ENCODE results near the gene CGB5. TPM values are rescaled to one million over a fixed set of nuclear protein-coding genes. Genes with fewer than 3 reads are reported as not detected.

The CGB5 gene
- not detected for total RNA-seq

DNA sequence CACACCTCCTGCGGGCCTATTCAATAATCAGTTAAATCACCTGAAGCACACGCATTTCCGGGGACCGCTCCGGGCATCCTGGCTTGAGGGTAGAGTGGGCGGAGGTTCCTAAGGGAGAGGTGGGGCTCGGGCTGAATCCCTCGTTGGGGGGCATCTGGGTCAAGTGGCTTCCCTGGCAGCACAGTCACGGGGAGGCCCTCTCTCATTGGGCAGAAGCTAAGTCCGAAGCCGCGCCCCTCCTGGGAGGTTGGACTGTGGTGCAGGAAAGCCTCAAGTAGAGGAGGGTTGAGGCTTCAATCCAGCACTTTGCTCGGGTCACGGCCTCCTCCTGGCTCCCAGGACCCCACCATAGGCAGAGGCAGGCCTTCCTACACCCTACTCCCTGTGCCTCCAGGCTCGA, at the start of gene CGB5:
Gene CGB5, plus strand, starts transcription at position 301 of the 400 bp plus-strand sequence. CDS start 362 bp downstream, outside the sequence.

DNA sequence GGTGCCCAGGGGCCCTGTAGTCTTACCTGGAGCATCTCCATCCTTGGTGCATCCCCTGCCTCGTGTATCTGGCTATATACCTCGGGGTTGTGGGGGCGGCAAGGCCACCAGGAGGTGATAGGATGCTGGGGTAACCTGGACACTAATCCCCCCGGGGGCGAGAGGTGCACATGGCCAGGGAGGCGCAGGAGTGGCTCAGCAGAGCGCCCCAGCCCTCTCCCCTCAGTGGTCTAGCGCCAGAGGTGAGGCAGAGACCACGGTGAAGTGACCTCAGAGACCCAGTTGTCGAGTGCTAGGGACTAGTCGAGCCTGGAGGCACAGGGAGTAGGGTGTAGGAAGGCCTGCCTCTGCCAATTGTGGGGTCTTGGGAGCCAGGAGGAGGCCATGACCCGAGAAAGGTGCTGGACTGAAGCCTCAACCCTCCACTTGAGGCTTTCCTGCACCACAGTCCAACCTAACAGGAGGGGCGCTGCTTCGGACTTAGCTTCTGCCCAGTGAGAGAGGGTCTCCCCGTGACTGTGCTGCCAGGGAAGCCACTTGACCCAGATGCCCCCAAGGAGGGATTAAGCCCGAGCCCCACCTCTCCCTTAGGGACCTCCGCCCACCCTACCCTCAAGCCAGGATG, 26.5 kb upstream of the CGB5 start, which contains the start of gene LHB:
Gene LHB, minus strand, starts transcription at position 51 of the 625 bp plus-strand sequence. Its CDS starts 10 bp downstream, at position 41.

DNA sequence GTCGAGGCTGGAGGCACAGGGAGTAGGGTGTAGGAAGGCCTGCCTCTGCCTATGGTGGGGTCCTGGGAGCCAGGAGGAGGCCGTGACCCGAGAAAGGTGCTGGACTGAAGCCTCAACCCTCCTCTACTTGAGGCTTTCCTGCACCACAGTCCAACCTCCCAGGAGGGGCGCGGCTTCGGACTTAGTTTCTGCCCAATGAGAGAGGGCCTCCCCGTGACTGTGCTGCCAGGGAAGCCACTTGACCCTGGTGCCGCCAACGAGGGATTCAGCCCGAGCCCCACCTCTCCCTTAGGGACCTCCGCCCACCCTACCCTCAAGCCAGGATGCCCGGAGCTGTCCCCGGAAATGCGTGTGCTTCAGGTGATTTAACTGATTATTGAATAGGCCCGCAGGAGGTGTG, 19.4 kb upstream of the CGB5 start, which contains the start of gene CGB3:
Gene CGB3, minus strand, starts transcription at position 101 of the 400 bp plus-strand sequence. CDS start 362 bp downstream, outside the sequence.

DNA sequence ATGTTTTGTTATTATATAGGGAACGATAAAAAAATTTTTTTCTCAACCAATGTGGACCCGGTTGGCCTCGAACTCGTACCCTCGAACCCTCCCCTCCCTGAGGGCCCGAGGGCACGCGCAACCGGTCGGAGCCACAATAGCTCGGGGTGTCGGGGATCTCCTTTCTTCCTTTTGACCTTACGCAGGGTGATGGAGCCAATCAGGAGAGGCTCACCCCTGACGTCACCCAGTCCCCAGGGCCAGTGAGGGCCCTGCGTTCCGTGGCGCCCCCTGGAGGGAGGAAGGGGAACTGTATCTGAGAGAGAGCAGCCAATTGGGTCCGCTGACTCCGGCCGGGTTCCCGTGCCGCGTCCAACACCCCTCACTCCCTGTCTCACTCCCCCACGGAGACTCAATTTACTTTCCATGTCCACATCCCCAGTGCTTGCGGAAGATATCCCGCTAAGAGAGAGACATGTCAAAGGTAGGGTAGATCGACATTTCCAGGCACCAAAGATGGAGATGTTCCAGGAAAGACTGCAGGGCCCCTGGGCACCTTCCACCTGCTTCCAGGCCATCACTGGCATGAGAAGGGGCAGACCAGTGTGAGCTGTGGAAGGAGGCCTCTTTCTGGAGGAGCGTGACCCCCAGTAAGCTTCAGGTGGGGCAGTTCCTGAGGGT, 11.9 kb upstream of the CGB5 start, which contains the start of gene CGB2:
Gene CGB2, plus strand, starts transcription at position 249 of the 660 bp plus-strand sequence. Its CDS starts 206 bp downstream, at position 455.

DNA sequence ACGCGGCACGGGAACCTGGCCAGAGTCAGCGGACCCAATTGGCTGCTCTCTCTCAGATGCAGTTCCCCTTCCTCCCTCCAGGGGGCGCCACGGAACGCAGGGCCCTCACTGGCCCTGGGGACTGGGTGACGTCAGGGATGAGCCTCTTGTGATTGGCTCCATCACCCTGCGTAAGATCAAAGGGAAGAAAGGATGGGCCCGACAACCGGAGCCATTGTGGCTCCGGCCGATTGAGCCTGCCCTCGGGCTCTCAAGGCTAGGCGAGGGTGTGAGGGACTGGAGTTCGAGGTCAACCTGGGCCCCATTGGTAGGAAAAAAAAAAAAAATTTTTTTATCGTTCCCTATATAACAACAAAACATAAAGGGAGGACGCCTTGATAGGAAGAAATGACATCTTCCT, 6.8 kb upstream of the CGB5 start, which contains the start of gene CGB1:
Gene CGB1, minus strand, starts transcription at position 81 of the 400 bp plus-strand sequence. CDS start 184 bp downstream, outside the sequence.

DNA sequence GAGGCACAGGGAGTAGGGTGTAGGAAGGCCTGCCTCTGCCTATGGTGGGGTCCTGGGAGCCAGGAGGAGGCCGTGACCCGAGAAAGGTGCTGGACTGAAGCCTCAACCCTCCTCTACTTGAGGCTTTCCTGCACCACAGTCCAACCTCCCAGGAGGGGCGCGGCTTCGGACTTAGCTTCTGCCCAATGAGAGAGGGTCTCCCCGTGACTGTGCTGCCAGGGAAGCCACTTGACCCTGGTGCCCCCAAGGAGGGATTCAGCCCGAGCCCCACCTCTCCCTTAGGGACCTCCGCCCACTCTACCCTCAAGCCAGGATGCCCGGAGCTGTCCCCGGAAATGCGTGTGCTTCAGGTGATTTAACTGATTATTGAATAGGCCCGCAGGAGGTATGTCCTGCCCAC, 5.4 kb downstream of the CGB5 start, which contains the start of gene CGB8:
Gene CGB8, minus strand, starts transcription at position 101 of the 400 bp plus-strand sequence. CDS start 372 bp downstream, outside the sequence.

DNA sequence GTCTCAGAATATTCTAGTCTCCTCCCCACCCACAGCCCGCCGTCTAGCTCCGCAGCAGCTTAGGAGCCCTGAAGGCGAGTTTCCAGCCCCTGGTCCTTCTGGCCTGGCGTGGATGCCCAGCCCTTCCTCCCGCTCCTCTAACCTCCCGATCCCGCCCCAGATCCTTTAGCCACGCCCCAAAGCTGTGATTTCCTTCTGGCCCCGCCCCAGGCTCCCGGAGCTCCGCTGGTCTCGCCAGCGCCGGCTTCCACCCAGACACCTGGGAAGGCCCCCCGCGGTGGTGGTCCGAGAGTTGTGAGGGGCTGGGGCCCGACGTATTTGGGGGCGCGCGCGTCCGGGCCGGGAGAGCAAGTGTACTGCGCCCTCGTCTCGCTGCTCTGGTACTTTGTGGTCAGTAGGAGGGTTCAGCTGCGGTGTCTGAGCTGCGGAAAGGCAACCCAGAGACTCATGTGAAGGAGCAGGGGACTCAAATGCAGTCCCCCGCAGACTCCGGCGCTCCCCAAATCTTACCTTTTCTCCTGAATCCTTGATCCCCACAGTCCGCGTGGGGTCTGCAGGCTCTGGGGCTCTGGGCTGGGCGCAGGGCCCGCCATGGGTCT, 14.1 kb downstream of the CGB5 start, which contains the start of gene CGB7:
Gene CGB7, minus strand, starts transcription at position 114 of the 599 bp plus-strand sequence. CDS start 2,374 bp downstream, outside the sequence.

DNA sequence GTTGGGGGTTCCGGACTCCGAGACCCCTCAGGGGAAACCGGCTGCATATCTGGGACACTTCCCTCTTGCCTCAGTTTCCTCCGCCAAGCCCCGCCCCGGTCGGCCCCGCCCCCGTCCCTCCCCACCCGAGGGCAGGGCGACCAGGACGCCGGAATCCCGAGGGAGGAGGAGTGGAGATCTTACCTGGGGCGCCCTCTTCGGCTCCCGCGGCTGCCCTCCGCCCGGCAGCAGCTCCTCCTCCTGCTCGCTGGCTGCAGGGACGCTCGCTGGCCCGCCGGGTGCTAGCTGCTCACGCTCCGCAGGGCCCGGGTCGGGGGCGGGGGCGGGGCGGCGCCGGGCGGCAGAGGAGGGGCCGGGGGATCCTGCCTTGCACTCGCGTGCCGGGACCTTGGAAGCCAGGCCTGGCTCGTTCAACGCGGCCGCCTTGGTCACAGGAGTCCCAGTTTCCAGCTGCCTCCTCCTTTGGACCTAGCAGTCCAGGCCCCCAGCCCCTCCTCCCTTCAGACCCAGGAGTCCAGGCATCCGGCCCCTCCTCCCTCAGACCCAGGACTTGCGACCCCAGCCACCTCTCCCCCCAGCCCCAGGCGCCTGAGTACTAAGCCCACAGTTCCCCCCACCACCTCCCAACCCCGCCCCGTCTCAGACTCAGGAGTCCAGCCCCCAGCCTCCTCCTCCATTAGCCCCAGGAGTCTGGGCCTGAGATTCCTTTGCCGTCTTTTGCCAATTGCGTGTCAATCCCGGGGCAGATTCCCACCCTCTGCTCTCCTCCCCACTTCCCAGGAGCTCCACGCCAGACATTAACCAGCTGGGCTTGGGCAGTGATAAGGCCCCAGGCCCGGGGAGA, 21.3 kb downstream of the CGB5 start, which contains the start of gene NTF4:
Gene NTF4, minus strand, starts transcription at position 51 of the 844 bp plus-strand sequence. CDS start 2,821 bp downstream, outside the sequence.

DNA sequence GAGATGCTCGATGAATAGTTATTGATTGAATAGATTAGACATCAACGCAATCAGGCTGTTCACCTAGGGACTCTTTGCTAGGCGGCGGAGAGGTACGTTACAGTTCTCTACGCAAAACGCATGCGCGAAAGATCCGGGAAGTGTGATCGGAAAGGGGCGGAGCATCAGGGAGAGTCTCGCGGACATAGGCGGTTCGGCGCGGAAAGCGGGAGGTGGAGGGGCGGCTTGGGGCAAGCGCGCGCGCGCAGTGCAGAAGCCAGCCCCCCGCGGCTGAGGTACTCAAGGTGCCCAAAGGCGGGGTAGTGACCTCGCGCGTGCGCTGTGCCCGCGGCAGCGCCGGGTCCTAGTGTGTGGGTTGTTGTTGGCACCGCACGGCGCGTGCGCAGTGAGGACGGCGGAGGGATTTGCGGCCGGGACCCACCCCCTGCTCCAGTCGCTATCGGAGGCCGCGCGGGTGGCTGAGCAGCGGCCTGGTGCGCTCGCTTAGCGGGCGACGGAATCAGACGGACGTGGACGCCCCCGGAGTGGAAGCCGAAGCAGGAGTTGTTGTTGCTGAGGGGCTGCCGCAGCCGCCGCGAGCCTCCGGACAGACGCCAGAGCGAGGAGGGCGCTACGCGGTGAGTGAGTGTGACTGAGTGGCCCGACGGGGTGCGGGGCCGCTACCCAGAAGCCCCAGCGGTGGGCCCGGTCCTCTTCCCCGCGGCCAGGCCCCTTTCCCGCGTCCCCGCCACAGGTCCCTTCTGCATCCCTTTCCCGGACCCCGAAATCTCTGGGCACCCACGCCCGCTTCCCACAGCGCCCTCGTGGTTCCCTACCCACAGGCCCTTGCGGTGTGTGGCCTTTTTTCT, 41.6 kb downstream of the CGB5 start, which contains the start of gene SNRNP70:
Gene SNRNP70, plus strand, starts transcription at position 432 of the 848 bp plus-strand sequence. CDS start 964 bp downstream, outside the sequence.

Small RNA genes lying within 50 kb of the gene (small RNA-seq; reads per million reads assigned to genes)
- 0 reads per million in 2 donors for gene MIR6798
- gene RN7SL708P: 0 to 0.06 reads per million in 2 donors

Other genes with a start within 250 kb of the CGB5 start
- gene BCAT2, start 232.8 kb upstream of the CGB5 start, total RNA-seq: 10 to 100 TPM; 11.7 to 29.0 TPM
- 1 to 10 TPM; 4.1 to 4.7 TPM for gene HSD17B14, start 207.4 kb upstream of the CGB5 start, total RNA-seq
- gene PLEKHA4, start 175.2 kb upstream of the CGB5 start, total RNA-seq: 10 to 100 TPM; 26.6 to 34.1 TPM
- 10 to 100 TPM; 30.6 to 45.0 TPM for gene PPP1R15A, start 171.4 kb upstream of the CGB5 start, total RNA-seq
- gene TULP2, start 145.1 kb upstream of the CGB5 start, total RNA-seq: under 1 TPM in 1 of 2 donors, not detected in 1; 0.34 TPM
- gene NUCB1, start 143.5 kb upstream of the CGB5 start, total RNA-seq: 100 to 1,000 TPM; 174 to 185 TPM
- gene DHDH, start 110.1 kb upstream of the CGB5 start, total RNA-seq: 1 to 10 TPM in 1 of 2 donors, under 1 TPM in 1; 0.33 to 1.0 TPM
- 10 to 100 TPM; 53.3 to 59.9 TPM for gene BAX, start 89.0 kb upstream of the CGB5 start, total RNA-seq
- gene FTL, start 78.5 kb upstream of the CGB5 start, total RNA-seq: 1,000 to 10,000 TPM; 2,131 to 3,816 TPM
- 10 to 100 TPM; 56.4 to 70.3 TPM for gene GYS1, start 50.5 kb upstream of the CGB5 start, total RNA-seq
- 100 to 1,000 TPM; 182 to 358 TPM for gene RUVBL2, start 50.0 kb upstream of the CGB5 start, total RNA-seq
- gene LHB, start 26.8 kb upstream of the CGB5 start, total RNA-seq: under 1 TPM in 1 of 2 donors, not detected in 1; 0.69 TPM
- not detected for gene CGB3, start 19.5 kb upstream of the CGB5 start, total RNA-seq
- gene CGB2, start 12.0 kb upstream of the CGB5 start, total RNA-seq: not detected
- gene CGB1, start 7.0 kb upstream of the CGB5 start, total RNA-seq: not detected
- gene CGB8, start 5.3 kb downstream of the CGB5 start, total RNA-seq: not detected
- gene CGB7, start 13.9 kb downstream of the CGB5 start, total RNA-seq: under 1 TPM; 0.33 to 0.34 TPM
- not detected for gene NTF4, start 21.0 kb downstream of the CGB5 start, total RNA-seq
- not detected for gene KCNA7, start 28.9 kb downstream of the CGB5 start, total RNA-seq
- gene SNRNP70, start 41.6 kb downstream of the CGB5 start, total RNA-seq: 100 to 1,000 TPM; 132 to 144 TPM
- gene LIN7B, start 70.5 kb downstream of the CGB5 start, total RNA-seq: 1 to 10 TPM; 5.9 to 7.0 TPM
- gene C19orf73, start 75.3 kb downstream of the CGB5 start, total RNA-seq: 1 to 10 TPM in 1 of 2 donors, under 1 TPM in 1; 0.67 to 1.0 TPM
- gene PPFIA3, start 75.7 kb downstream of the CGB5 start, total RNA-seq: 1 to 10 TPM; 7.3 to 9.6 TPM
- gene HRC, start 111.5 kb downstream of the CGB5 start, total RNA-seq: not detected
- gene TRPM4, start 113.9 kb downstream of the CGB5 start, total RNA-seq: 10 to 100 TPM; 18.6 to 23.0 TPM

All from melanocyte of skin (primary cell).